ENCODE results near the gene C16orf87.

GRCh38 chr16:46832757-46833459 lies 1.9 kb upstream of the C16orf87 start:
- no peak for TF ChIP-seq CTCF (IDR thresholded peaks at IDR 0.05)
- no peak for TF ChIP-seq POLR2A (IDR thresholded peaks at IDR 0.05)
